ENCODE data around the gene PARD3B. TPM values are rescaled to one million over a fixed set of nuclear protein-coding genes. Genes with fewer than 3 reads are reported as not detected.

PARD3B gene
- total and polyA plus RNA-seq, 12 donors, result 0.46 to 12.4 (median 8.3) TPM

GRCh38 chr2:205066081-205066480 lies 520.8 kb downstream of the PARD3B start:
- WGBS, 2 donors, result 42 to 57% methylated on average over 5 of the region's 5 CpGs
- TF ChIP-seq, protein P1, sequence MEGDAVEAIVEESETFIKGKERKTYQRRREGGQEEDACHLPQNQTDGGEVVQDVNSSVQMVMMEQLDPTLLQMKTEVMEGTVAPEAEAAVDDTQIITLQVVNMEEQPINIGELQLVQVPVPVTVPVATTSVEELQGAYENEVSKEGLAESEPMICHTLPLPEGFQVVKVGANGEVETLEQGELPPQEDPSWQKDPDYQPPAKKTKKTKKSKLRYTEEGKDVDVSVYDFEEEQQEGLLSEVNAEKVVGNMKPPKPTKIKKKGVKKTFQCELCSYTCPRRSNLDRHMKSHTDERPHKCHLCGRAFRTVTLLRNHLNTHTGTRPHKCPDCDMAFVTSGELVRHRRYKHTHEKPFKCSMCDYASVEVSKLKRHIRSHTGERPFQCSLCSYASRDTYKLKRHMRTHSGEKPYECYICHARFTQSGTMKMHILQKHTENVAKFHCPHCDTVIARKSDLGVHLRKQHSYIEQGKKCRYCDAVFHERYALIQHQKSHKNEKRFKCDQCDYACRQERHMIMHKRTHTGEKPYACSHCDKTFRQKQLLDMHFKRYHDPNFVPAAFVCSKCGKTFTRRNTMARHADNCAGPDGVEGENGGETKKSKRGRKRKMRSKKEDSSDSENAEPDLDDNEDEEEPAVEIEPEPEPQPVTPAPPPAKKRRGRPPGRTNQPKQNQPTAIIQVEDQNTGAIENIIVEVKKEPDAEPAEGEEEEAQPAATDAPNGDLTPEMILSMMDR (IDR thresholded peaks at IDR 0.05), result no peak
- Histone ChIP-seq H3K4me1 (no peaks in the 10 kb centered on the region), H3K9me3 (no peaks in the 10 kb centered on the region), H3K36me3 (no peaks in the 10 kb centered on the region), H3K27me3 (no peaks in the 10 kb centered on the region), H3K4me3 (no peak overlapping the region), H3K27ac (no peak overlapping the region)
- no peak for ATAC-seq
- no peak for DNase-seq
- intact Hi-C loops (cut with DNase I), result no loop called here

DNA sequence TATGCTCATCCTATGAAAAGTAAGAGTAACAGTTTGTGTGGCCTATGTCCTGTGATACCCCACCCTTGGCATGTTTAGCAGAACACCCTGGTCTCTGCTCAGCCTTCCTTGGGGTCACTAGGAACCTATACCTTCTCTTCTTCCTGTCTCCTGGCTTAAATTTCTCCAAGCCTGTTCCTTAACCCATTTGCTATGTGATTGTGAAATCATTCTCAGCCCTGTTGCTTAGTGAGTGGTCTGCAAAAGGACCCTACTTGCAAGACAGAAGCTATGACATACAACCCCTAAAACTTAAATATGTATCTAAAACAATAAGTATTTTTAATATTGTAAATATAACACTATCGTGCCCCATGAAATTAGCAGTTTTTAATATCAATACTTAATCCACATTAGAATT lies 524.7 kb downstream of the PARD3B start:
- Histone ChIP-seq H3K36me3 (no peaks in the 10 kb centered on the region), H3K27me3 (no peaks in the 10 kb centered on the region), H3K4me3 (no peak overlapping the region), H3K27ac (no peak overlapping the region), H3K4me1 (no peaks in the 10 kb centered on the region), H3K9me3 (no peaks in the 10 kb centered on the region)
- TF ChIP-seq, protein P1 (IDR thresholded peaks at IDR 0.05), result no peak
- no peak for DNase-seq
- intact Hi-C loops (cut with DNase I), result no loop called here
- 93 to 98% methylated on average over 1 of the region's 1 CpG for WGBS, 2 donors
- no peak for ATAC-seq

- Histone ChIP-seq H3K36me3 (no peaks in the 10 kb centered on the region), H3K4me3 (no peak overlapping the region), H3K4me1 (no peaks in the 10 kb centered on the region), H3K27me3 (no peaks in the 10 kb centered on the region), H3K27ac (no peak overlapping the region), H3K9me3 (no peaks in the 10 kb centered on the region)
- TF ChIP-seq, protein P1 (IDR thresholded peaks at IDR 0.05), result no peak
- intact Hi-C loops (cut with DNase I), result no loop called here
- DNase-seq (no peak), ATAC-seq (no peak)
- WGBS, 2 donors, result 96 to 99% methylated on average over 1 of the region's 1 CpG
Measured at GRCh38 chr2:205070889-205071288, 525.6 kb downstream of the PARD3B start.

GRCh38 chr2:205073433-205074020 lies 528.3 kb downstream of the PARD3B start:
- WGBS, 2 donors, result 73 to 84% methylated on average over 2 of the region's 2 CpGs
- H3K27me3 ChIP-seq, result no peaks in the 10 kb centered on the region
- H3K4me3 ChIP-seq, result no peak overlapping the region
- TF ChIP-seq, protein P1 (IDR thresholded peaks at IDR 0.05), result no peak
- ATAC-seq (no peak), DNase-seq (no peak)
- no peaks in the 10 kb centered on the region for H3K36me3 ChIP-seq
- H3K9me3 ChIP-seq, result no peaks in the 10 kb centered on the region
- H3K27ac ChIP-seq, result no peak overlapping the region
- intact Hi-C loops (cut with DNase I), result no loop called here
- no peaks in the 10 kb centered on the region for H3K4me1 ChIP-seq

Measured in heart right ventricle (tissue), 16 donors.